GM12891 (cell line): ENCODE results near the gene TRUB1.

Experiments
- POLR2A ChIP-seq: IDR thresholded peaks from 2 replicates; pipeline ENCODE4 v1.6.1; 2011; ENCODE audit warnings: low read depth, low read length, control low read depth
- TAF1 ChIP-seq: IDR thresholded peaks from 2 replicates; pipeline ENCODE4 v1.6.1; 2011; ENCODE audit warnings: low read depth, low read length, control low read depth

- TF ChIP-seq TAF1, result no peak
- TF ChIP-seq POLR2A, result no peak
Observed at GRCh38 chr10:114973306-114973705, 35.3 kb downstream of the TRUB1 start.
